HG03064 (cell line): ENCODE measurements around the gene SPDYE5.

ENCODE experiments used
- ATAC-seq: cut with Tn5 transposase; IDR thresholded peaks from one replicate; pipeline ENCODE4 v1.9.1; 2021; ENCODE audit warnings: low read depth; ENCODE audit not compliant: unreplicated experiment

SPDYE5 gene

GRCh38 chr7:75536940-75537538, 44.9 kb downstream of the SPDYE5 start:
- ATAC-seq: no peak

GRCh38 chr7:75537731-75538130, 45.6 kb downstream of the SPDYE5 start:
- no peak for ATAC-seq

GRCh38 chr7:75546237-75547015, 54.3 kb downstream of the SPDYE5 start:
- ATAC-seq: no peak
